Measurements from ENCODE around the gene ACAD10. TPM values are rescaled to one million over a fixed set of nuclear protein-coding genes. Genes with fewer than 3 reads are reported as not detected.
A peak's percentile ranks its signal among the peaks of the same experiment; 100 is the strongest.

ACAD10 gene
- total and polyA plus RNA-seq, 10 donors: 10.2 to 40.5 (median 26.9) TPM

DNA sequence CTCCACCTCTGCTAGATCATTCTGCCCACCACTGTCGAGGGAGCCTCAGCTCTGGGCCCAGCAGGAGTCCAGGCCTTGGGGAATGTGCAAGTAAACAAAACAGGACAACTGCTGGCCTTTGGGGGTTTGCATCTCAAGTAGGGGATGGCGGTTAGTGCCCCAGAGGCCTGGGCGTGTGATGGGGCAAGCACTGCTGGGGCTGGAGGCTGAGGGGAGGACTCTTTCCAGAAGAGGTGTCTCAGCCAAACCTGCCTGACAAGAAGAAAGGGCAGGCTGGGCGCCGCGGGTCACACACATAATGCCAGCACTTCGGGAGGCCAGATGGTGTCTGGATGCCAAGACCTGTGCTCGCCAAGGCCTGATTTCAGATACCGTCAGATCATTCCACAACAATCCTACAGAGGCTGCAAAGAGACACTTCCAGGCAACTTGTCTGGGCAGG lies 72.3 kb downstream of the ACAD10 start:
- no peak for DNase-seq

GRCh38 chr12:111759271-111759670 lies 73.4 kb downstream of the ACAD10 start:
- Histone ChIP-seq H3K4me3 (no peak overlapping the region), H3K36me3 (peaks cover 0 to 41% (median 9%) of the 10 kb centered on the region in 6 donors), H3K4me1 (peaks cover 0 to 64% (median 32%) of the 10 kb centered on the region in 6 donors), H3K27me3 (replicated peaks in 1 of 7) (no peaks in the 10 kb centered on the region), H3K27ac (no peak overlapping the region), H3K9me3 (no peaks in the 10 kb centered on the region)
- no peak for TF ChIP-seq POLR2AphosphoS5 (IDR thresholded peaks at IDR 0.05)
- no peak for TF ChIP-seq POLR2A (IDR thresholded peaks at IDR 0.05)
- no peak for TF ChIP-seq CTCF (IDR thresholded peaks at IDR 0.05 in 8 of 11, conservative IDR thresholded peaks at IDR 0.05 in 3 of 11)
- intact Hi-C loops (cut with DNase I; ENCODE audit: low total_unique reads): no loop called here
- 43 to 66% (median 63%) methylated on average over 7 of the region's 7 CpGs for WGBS, 5 donors
- no peak for DNase-seq

More for the DNA sequence above, 72.3 kb downstream of the ACAD10 start:
- H3K4me3 ChIP-seq: no peak overlapping the region
- H3K27me3 ChIP-seq (replicated peaks in 1 of 7): no peaks in the 10 kb centered on the region
- WGBS, 5 donors: 63 to 81% (median 73%) methylated on average over 7 to 9 of the region's 9 CpGs
- TF ChIP-seq POLR2A (IDR thresholded peaks at IDR 0.05) (no peak), POLR2AphosphoS5 (IDR thresholded peaks at IDR 0.05) (no peak), CTCF (IDR thresholded peaks at IDR 0.05 in 8 of 11, conservative IDR thresholded peaks at IDR 0.05 in 3 of 11) (no peak)
- H3K4me1 ChIP-seq: peaks cover 0 to 59% (median 28%) of the 10 kb centered on the region in 6 donors
- peaks cover 0 to 53% (median 9%) of the 10 kb centered on the region in 6 donors for H3K36me3 ChIP-seq
- intact Hi-C loops (cut with DNase I; ENCODE audit: low total_unique reads): no loop called here
- no peaks in the 10 kb centered on the region for H3K9me3 ChIP-seq
- peak overlapping the region in 7 of 8 donors; percentile 4 to 77 (median 64) for H3K27ac ChIP-seq

DNA sequence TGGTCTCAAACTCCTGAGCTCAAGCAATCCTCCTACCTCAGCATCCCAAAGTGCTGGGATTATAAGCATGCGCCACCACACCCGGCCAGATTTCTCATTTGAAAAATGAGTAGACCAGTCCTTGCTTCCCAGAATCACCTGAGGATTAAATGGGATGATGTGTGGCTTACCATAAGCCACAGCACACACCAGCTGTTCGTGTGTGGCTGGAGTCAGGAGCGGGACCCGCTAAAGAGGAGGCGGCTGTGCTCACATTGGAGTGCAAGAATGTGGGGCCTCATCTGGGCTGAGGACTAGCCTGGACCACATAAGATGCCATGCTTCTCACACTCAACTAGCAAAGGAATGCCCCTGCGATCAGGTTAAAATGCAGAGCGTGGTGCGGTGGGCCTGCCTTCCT lies 74.1 kb downstream of the ACAD10 start:
- WGBS, 5 donors: 87 to 94% (median 89%) methylated on average over 8 to 9 of the region's 9 CpGs
- Histone ChIP-seq H3K9me3 (no peaks in the 10 kb centered on the region), H3K4me3 (no peak overlapping the region), H3K27ac (no peak overlapping the region), H3K27me3 (replicated peaks in 1 of 7) (no peaks in the 10 kb centered on the region), H3K36me3 (peaks cover 0 to 34% (median 9%) of the 10 kb centered on the region in 6 donors), H3K4me1 (peaks cover 0 to 69% (median 33%) of the 10 kb centered on the region in 6 donors)
- intact Hi-C loops (cut with DNase I; ENCODE audit: low total_unique reads): no loop called here
- TF ChIP-seq CTCF (IDR thresholded peaks at IDR 0.05 in 8 of 11, conservative IDR thresholded peaks at IDR 0.05 in 3 of 11): no peak
- no peak for TF ChIP-seq POLR2AphosphoS5 (IDR thresholded peaks at IDR 0.05)
- no peak for TF ChIP-seq POLR2A (IDR thresholded peaks at IDR 0.05)
- no peak for DNase-seq

GRCh38 chr12:111761099-111761498 lies 75.2 kb downstream of the ACAD10 start:
- peaks cover 0 to 23% (median 4%) of the 10 kb centered on the region in 6 donors for H3K36me3 ChIP-seq
- WGBS, 5 donors: 70 to 88% (median 81%) methylated on average over 3 to 5 of the region's 5 CpGs
- H3K27ac ChIP-seq: peak overlapping the region in 3 of 8 donors; percentile 18 to 65 (median 45)
- no peaks in the 10 kb centered on the region for H3K9me3 ChIP-seq
- intact Hi-C loops (cut with DNase I; ENCODE audit: low total_unique reads): no loop called here
- TF ChIP-seq POLR2AphosphoS5 (IDR thresholded peaks at IDR 0.05) (no peak), POLR2A (IDR thresholded peaks at IDR 0.05) (no peak)
- peaks cover 1 to 80% (median 43%) of the 10 kb centered on the region in 6 donors for H3K4me1 ChIP-seq
- peaks cover 0 to 1% (median 0%) of the 10 kb centered on the region in 7 donors for H3K27me3 ChIP-seq (replicated peaks in 1 of 7)
- DNase-seq: peak; percentile 61
- H3K4me3 ChIP-seq: no peak overlapping the region
